Activated T-cell treated with anti-CD3 and anti-CD28 coated beads for 1 hour (primary cell): ENCODE results near the gene NTM.

ENCODE experiments used
- DNase-seq: peaks from one replicate; pipeline ENCODE4 v3.0.0-alpha.2; 2020; ENCODE audit warnings: low read depth

NTM gene

GRCh38 chr11:131770801-131771200 lies 400.4 kb downstream of the NTM start:
- no peak for DNase-seq

GRCh38 chr11:131771471-131771870 lies 401.1 kb downstream of the NTM start:
- no peak for DNase-seq

DNA sequence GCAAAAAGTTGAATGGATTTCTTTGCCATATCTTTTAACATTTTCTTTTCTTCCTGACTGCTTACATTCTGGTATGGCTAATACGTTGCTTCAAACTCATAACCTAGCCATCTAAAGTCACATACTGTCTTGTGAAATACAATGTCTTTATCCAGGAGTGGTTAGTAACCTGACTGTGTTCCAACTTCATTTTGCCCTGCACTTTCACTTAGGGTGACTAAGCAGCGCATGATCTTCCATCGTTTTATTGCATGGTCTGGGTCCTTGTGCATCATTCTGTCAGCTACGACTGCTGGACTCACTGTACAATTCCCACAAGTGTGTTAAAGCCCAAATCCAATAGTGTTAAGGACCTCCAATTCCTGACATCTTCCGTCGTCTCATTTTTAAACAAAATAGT lies 403.2 kb downstream of the NTM start:
- no peak for DNase-seq

DNA sequence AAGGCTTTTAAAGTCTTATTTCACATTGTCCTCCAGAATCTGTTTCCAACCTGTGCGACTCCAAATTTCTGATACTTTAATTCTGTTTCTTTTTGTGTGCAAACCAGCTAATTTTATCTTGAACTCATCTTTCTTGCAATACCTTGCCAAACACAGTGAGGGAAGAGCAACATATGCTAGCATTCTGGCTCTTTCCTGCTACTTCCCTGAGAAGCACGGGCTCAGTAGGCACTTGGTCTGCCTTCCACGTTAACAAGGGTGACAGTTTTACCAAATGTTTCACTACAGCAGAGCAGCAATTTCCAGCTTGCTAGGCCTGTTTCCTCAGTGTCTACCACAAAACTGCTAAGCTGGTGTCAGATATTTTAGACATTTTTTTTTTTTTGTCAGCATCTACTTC lies 405.8 kb downstream of the NTM start:
- no peak for DNase-seq

- no peak for DNase-seq
These were observed 415.4 kb downstream of the NTM start for GRCh38 chr11:131785801-131786200.

DNA sequence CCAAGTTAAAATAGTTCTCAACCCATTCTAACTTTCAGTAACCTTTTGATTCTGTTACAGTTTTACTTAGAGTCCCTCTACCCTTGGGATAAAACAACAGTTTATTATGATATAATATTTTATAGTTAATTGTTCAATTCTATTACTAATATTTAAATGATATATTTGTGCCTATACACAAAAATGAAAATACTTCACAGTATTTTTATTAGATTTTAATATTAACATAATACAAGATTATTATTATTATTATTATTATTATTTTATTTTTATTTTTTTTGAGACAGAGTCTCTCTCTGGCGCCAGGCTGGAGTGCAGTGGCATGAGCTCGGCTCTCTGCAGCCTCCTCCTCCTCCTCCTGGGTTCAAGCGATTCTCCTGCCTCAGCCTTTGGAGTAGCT lies 416.7 kb downstream of the NTM start:
- no peak for DNase-seq

DNA sequence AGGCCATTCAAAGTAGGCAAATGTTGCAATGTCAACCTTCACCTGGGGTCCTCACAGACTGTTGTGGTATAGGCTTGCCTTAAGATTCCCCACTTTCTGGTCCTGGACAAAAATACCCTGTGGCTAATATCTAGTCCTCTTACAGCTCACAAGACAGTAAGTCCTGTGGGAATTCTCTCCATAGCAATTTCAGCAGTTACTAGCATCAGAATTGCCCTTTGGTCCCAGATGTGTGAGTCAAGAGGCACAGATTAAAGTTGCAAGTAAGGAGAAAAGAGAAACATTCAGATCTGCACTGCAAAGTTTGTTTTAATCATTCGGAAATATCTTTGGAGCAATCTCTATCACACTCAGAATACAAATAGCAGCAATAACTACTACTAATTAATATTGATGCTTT lies 420.2 kb downstream of the NTM start:
- DNase-seq: no peak

DNA sequence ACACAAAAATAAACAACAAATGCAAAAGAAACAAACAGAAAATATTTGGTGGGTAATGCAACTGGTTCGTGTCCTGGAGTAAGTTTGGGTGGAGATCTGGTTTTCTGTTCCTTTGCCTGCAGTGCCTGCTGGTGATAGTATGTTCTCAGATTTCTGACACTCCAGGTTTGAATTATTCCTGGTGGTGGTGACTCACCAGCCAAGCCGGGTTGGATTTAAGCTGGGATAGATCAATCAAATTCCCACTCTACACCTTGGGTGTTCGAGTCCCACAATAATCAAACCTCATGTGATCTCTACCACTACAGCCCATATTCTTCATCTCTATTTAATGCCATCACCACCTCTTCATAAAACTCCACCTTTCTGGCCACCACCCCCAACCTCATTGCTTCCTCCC lies 421.8 kb downstream of the NTM start:
- DNase-seq: no peak

- DNase-seq: no peak
These were observed 425.7 kb downstream of the NTM start for GRCh38 chr11:131796089-131796488.

DNA sequence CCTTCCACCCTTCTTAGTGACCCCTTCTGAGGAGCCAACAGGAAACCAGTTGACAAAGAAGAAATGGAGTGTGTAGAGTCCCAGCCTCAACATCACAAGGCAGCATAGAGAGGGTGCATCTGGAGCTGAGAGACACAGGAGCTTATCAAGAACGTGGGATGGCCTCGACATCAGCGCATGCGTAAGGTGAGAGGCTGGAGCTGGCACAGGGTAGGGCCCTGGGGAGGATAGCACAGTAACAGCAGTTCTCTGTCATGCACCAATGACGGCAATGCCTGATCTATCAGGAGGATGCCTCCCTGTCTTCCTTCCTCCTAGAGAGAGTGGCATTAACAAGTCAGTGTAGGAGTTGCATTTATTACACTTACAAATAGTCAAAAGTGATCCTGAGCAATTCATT lies 426.1 kb downstream of the NTM start:
- no peak for DNase-seq

DNA sequence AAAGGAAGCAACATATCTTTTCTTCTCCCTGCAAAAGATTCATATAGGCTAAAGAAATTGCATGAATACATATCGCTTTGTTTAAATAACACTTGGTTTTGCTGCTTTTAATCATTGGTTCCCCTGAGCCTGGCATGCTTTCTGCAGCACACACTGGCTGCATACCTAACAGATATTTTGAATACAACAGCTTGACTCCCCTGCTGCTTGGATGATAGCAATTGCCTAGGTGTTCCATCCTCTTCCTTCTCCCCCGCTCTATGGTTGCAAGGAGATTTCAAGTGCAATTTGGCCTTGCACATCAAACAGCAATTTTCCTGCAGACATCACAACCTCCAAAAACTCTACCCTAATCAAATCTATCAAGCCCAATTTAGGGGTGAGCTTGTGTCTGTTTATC lies 430.0 kb downstream of the NTM start:
- no peak for DNase-seq

DNA sequence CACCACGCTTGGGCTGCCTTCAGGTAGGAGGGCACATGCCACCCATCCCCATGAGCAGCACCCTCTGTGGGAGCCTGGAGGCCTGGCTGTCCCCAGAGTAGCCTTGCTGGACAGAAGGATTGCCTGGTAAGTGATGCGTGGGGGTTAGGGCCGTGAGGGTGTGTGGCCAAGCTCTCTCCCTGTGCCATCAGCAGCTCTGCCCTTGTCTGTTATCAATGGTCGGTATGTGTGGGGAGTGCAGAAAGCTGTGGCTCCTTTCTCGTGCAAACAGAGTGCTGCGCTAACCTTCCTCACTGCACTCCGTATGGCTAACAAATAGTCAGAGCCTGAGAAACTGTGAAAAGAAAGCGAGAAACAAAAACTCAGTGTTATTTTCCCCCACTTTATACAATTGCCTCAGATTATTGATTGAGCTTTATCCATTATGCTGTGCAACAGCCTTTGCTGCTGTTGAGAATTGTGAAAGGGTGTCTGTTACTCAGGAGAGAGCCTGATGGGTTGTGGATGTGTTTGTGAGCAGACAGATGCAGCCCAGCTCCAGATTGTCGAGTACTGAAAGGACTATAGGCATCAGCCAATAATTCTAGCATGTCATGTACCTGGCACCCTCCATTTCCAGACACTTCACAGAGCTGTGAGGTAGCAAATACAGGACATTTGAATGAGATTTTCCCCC lies 432.2 kb downstream of the NTM start:
- no peak for DNase-seq

DNA sequence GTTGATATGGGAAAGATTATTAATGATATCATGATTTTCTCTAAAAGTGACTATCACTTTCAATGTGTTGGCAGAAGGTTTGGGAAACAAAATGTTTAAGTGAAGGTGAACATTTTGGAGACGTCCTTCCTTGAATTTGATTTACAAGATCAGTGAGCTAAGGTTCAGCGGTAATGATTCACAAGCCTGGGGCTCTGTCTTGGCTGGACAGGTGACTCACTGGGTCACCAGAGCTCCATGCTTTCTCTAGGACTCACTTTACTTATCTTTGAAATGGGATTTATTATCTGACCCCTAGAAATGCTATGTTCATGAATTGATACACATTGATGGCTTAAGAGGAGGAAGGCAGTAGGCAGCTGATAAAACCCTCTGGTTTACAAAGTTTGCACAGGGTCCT lies 437.5 kb downstream of the NTM start:
- no peak for DNase-seq

- DNase-seq: no peak
These were observed 438.1 kb downstream of the NTM start for GRCh38 chr11:131808470-131808869.

DNA sequence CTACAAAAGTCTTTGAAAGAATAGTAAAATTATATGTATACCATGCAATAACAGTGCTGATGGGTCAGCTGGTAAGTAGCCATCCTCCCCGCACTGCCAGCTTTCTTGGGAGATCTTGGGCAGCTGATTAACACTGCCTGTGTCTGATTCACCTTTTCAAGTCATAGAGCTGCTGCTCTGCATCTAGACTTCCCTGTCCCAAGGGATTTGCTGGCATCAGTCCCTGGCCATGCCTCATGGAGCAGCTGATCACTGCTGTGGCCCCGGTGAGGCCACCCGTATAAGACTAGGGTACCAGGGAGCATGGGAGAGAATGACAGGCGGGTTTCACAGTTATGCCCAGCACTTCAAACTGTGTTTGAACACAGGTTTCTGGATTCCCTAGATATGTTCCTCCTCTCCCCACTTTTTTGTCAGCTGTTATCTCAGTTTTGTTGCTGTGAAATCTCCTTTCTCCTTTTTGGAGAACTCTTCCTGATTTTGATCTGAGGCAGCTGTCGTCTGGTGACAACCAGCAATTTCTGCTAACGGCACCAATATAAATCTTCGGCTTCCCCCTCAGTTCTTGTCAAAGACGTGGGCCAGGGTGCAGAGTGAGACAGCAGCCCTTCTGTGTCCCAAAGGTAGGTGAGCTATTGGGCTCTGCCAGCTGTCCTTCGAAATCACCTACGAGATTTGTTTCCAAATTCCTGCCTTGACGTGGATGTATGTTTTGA lies 438.9 kb downstream of the NTM start:
- DNase-seq: no peak

- DNase-seq: no peak
These were observed 440.1 kb downstream of the NTM start for GRCh38 chr11:131810541-131810940.

DNA sequence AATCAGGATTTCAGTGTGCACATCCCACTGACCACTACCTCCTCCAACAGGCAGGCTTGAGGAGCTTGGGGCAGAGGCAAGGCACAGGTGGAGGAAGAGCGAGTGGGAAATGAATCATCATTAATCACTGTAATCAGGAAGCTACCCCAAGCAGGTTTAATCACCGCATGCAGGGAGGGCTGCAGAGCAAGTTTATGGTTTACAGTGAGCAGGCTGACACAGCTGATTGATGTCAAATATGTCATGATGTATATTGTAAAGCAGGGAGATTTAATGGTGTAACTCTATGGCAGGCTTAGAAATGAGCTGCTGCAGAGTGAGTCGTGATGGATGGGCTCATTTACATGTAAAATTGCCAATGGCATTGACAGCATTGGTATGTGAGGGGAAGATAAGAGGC lies 441.0 kb downstream of the NTM start:
- no peak for DNase-seq

- DNase-seq: no peak
These were observed 443.7 kb downstream of the NTM start for GRCh38 chr11:131814108-131814507.

DNA sequence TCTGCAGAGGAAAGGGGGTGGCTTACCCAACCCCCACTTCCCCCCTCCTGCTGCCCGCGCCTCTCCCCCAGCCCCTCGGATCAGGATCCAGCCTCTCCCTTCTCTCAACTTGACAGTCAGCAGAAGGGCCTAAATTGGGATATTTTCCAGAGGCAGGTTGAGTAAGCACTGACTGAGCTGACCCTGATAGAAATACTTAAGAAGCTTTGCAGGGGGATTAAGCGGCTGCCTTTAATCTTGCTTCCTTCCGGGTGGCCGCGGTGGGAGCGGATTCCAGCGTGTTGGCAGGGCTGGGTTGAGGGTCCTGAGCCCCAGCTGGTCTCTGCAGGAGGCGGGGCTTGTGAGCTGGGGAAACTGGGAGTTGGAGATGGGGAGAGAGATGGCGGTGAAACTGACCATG lies 445.2 kb downstream of the NTM start:
- no peak for DNase-seq

GRCh38 chr11:131816051-131816450 lies 445.6 kb downstream of the NTM start:
- no peak for DNase-seq

DNA sequence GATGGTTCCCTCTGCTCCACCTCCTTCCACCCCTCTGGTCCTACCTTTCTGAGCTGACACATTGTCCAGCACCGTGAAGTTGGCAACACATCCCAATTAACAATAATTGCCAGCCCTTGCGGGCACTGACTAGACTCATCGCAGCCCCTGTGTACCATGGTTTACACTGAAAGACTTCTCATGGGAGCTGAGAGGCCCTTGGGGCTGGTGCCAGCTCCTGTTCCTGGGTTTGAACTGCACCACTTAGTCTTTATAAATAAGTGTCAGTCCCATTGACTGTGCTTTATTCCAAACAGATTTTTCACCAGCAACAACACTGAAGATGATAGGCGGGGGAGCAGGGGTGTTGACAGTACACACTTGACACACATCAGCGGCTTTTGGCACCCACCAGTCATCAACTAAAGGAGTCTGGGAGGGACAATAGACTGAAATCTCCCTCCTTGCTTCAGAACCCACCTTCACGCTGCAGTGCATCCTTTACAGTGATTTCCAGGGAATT lies 447.3 kb downstream of the NTM start:
- no peak for DNase-seq

- DNase-seq: no peak
These were observed 449.4 kb downstream of the NTM start for GRCh38 chr11:131819865-131820264.

DNA sequence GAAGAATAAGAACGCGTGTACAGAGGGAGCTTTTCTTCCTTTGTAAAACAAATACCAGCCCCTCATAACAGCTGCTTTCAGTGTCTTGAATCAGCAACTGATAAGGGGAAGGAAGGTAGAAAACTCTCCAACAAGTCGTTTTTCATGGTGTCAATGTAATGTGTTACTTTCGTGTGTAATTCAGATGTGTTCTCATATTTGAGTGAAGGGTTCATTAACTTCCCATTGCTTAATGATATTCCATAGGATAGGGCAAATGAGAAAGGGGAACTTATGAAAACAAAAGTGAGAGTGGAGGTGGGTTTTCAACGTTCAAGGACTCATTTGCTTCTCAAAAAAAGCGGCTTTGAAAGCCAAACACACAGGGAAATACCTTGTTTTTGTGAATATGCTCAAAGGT lies 452.1 kb downstream of the NTM start:
- no peak for DNase-seq

GRCh38 chr11:131823772-131824171 lies 453.4 kb downstream of the NTM start:
- DNase-seq: no peak
